ENCODE data around the gene PPP6R3. TPM values are rescaled to one million over a fixed set of nuclear protein-coding genes. Genes with fewer than 3 reads are reported as not detected.

PPP6R3 gene
- total RNA-seq, 1 donor from 2014 or later, result 115 TPM

GRCh38 chr11:68563454-68563853, 102.9 kb downstream of the PPP6R3 start:
- peaks cover 24% of the 10 kb centered on the region for H3K4me1 Mint-ChIP-seq (ENCODE audit: unreplicated experiment)
- no peak overlapping the region for H3K27ac Mint-ChIP-seq (ENCODE audit: unreplicated experiment)
- TF ChIP-seq, protein P1, sequence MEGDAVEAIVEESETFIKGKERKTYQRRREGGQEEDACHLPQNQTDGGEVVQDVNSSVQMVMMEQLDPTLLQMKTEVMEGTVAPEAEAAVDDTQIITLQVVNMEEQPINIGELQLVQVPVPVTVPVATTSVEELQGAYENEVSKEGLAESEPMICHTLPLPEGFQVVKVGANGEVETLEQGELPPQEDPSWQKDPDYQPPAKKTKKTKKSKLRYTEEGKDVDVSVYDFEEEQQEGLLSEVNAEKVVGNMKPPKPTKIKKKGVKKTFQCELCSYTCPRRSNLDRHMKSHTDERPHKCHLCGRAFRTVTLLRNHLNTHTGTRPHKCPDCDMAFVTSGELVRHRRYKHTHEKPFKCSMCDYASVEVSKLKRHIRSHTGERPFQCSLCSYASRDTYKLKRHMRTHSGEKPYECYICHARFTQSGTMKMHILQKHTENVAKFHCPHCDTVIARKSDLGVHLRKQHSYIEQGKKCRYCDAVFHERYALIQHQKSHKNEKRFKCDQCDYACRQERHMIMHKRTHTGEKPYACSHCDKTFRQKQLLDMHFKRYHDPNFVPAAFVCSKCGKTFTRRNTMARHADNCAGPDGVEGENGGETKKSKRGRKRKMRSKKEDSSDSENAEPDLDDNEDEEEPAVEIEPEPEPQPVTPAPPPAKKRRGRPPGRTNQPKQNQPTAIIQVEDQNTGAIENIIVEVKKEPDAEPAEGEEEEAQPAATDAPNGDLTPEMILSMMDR (IDR thresholded peaks at IDR 0.05; ENCODE audit: unreplicated experiment), result no peak
- H3K9me3 Mint-ChIP-seq (ENCODE audit: unreplicated experiment), result no peaks in the 10 kb centered on the region
- no peak overlapping the region for H3K4me3 Mint-ChIP-seq (ENCODE audit: unreplicated experiment)
- H3K27me3 Mint-ChIP-seq (ENCODE audit: unreplicated experiment), result peaks cover 6% of the 10 kb centered on the region
- DNase-seq (ENCODE audit: low spot score), result no peak
- H3K36me3 Mint-ChIP-seq (ENCODE audit: low read depth, unreplicated experiment), result peaks cover 42% of the 10 kb centered on the region

DNA sequence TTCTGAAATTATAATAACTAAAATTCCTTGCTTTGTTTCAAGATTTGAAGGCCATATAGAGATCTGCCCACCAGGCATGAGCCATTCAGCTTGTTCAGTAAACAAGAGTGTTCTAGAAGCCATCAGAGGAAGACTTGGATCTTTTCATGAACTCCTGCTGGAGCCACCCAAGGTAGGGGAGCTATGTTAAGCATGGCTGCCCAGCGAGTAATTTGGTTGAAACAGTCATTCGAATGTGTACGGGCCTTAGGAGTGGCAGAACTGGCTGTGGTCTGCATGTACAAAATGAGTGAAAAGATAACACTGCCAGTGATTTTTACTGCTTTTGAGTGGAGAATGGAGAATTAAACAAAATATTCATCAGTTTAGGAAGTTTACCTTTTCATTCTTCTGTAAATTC, 103.7 kb downstream of the PPP6R3 start:
- peaks cover 24% of the 10 kb centered on the region for H3K4me1 Mint-ChIP-seq (ENCODE audit: unreplicated experiment)
- peaks cover 6% of the 10 kb centered on the region for H3K27me3 Mint-ChIP-seq (ENCODE audit: unreplicated experiment)
- no peak overlapping the region for H3K4me3 Mint-ChIP-seq (ENCODE audit: unreplicated experiment)
- DNase-seq (ENCODE audit: low spot score), result no peak
- no peak overlapping the region for H3K27ac Mint-ChIP-seq (ENCODE audit: unreplicated experiment)
- TF ChIP-seq, protein P1 (IDR thresholded peaks at IDR 0.05; ENCODE audit: unreplicated experiment), result no peak
- H3K36me3 Mint-ChIP-seq (ENCODE audit: low read depth, unreplicated experiment), result peaks cover 42% of the 10 kb centered on the region
- H3K9me3 Mint-ChIP-seq (ENCODE audit: unreplicated experiment), result no peaks in the 10 kb centered on the region

DNA sequence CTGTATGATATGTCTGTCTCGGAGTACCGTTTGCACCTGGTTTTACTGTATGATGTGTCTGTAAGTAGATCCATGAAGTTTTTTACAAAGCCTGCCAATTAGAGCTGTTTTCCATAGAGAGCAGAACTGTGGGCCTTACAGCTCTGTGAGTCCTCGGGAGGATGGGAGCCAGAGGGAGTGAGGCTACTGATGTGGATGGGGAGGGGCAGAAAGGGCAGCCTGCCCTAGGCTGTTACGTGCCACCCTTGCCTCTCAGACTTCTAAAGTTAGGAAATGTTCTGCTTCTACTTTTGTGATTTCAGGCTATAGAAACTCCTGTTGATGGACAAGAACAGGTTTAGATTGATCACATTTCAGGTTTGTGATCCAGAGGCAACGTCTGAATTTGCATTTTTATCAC, 105.2 kb downstream of the PPP6R3 start:
- H3K36me3 Mint-ChIP-seq (ENCODE audit: low read depth, unreplicated experiment), result peaks cover 41% of the 10 kb centered on the region
- no peak overlapping the region for H3K4me3 Mint-ChIP-seq (ENCODE audit: unreplicated experiment)
- TF ChIP-seq, protein P1 (IDR thresholded peaks at IDR 0.05; ENCODE audit: unreplicated experiment), result no peak
- peaks cover 6% of the 10 kb centered on the region for H3K27me3 Mint-ChIP-seq (ENCODE audit: unreplicated experiment)
- no peak for DNase-seq (ENCODE audit: low spot score)
- no peaks in the 10 kb centered on the region for H3K9me3 Mint-ChIP-seq (ENCODE audit: unreplicated experiment)
- H3K4me1 Mint-ChIP-seq (ENCODE audit: unreplicated experiment), result peaks cover 19% of the 10 kb centered on the region
- H3K27ac Mint-ChIP-seq (ENCODE audit: unreplicated experiment), result no peak overlapping the region

DNA sequence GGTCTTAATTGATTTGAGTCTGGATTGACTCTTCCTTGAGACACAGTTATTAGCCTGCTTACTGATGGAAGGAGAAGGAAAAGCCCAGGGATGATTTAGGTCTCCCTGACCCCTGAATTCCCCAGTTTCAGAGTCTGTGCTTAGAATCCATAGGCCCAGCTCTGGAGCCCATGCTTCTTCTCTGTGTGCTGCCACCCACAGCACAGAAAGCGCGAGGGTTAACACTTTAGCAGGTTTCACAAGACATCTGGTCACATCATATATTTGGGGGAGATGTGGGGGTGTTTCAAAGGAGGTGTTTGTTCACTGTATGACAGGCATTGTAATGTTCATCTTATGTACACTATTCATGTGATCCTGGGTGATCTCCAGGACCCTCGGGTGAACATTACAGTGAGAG, 107.0 kb downstream of the PPP6R3 start:
- H3K4me3 Mint-ChIP-seq (ENCODE audit: unreplicated experiment), result peak overlapping the region; percentile 49
- DNase-seq (ENCODE audit: low spot score), result no peak
- H3K9me3 Mint-ChIP-seq (ENCODE audit: unreplicated experiment), result no peaks in the 10 kb centered on the region
- peaks cover 41% of the 10 kb centered on the region for H3K36me3 Mint-ChIP-seq (ENCODE audit: low read depth, unreplicated experiment)
- H3K27ac Mint-ChIP-seq (ENCODE audit: unreplicated experiment), result no peak overlapping the region
- H3K4me1 Mint-ChIP-seq (ENCODE audit: unreplicated experiment), result peaks cover 19% of the 10 kb centered on the region
- TF ChIP-seq, protein P1 (IDR thresholded peaks at IDR 0.05; ENCODE audit: unreplicated experiment), result no peak
- peaks cover 6% of the 10 kb centered on the region for H3K27me3 Mint-ChIP-seq (ENCODE audit: unreplicated experiment)

DNA sequence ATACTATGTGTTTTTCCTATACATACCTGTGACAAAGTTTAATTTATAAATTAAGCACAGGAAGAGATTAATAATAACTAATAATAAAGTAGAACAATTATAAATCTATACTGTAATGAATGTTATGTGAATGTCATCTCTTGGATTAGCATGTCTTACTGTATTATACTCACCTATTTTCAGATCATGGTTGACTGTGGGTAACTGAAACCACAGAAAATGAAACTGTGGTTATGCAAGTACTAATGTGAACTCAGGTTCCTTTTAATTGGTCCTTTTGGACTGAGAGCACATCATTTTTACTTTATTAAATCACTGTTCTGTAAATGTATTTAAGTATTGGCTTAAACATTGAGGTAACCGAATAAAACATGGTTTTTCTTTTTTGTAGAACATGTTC, 108.8 kb downstream of the PPP6R3 start:
- TF ChIP-seq, protein P1 (IDR thresholded peaks at IDR 0.05; ENCODE audit: unreplicated experiment), result no peak
- DNase-seq (ENCODE audit: low spot score), result no peak
- Mint-ChIP-seq H3K36me3 (ENCODE audit: low read depth, unreplicated experiment) (peaks cover 42% of the 10 kb centered on the region), H3K27ac (ENCODE audit: unreplicated experiment) (no peak overlapping the region), H3K4me3 (ENCODE audit: unreplicated experiment) (no peak overlapping the region), H3K9me3 (ENCODE audit: unreplicated experiment) (no peaks in the 10 kb centered on the region), H3K27me3 (ENCODE audit: unreplicated experiment) (peaks cover 6% of the 10 kb centered on the region), H3K4me1 (ENCODE audit: unreplicated experiment) (peaks cover 19% of the 10 kb centered on the region)
